Measurements from ENCODE around the gene AP1S2. TPM values are rescaled to one million over a fixed set of nuclear protein-coding genes. Genes with fewer than 3 reads are reported as not detected.
"Not testable (repeated sequence)": the region's sequence is repeated elsewhere in the genome, so short reads cannot be mapped to it uniquely, and the experiment has no call there.

The AP1S2 gene
- 35.3 TPM for polyA plus RNA-seq (2012; ENCODE audit: low read depth, missing spikeins)

- FAIRE-seq: peak; percentile 100
These were observed at the start of gene AP1S2 for GRCh38 chrX:15854712-15855567. TSS of gene AP1S2 (minus strand) at chrX:15854813. CDS start at chrX:15852524, 2,289 bp downstream.

GRCh38 chrX:15903186-15903681 is 48.6 kb upstream of the AP1S2 start:
- FAIRE-seq: peak; percentile 94
- peak; percentile 90 for TF ChIP-seq SPI1 (IDR thresholded peaks at IDR 0.05; ENCODE audit: low read depth, low read length)
- no peak for TF ChIP-seq PAX5 (IDR thresholded peaks at IDR 0.05; ENCODE audit: insufficient read depth, low read length, severe bottlenecking)
- DNase-seq (ENCODE audit: insufficient read length, low spot score): peak; percentile 7

More at GRCh38 chrX:15854712-15855567, at the start of gene AP1S2:
- DNase-seq (ENCODE audit: insufficient read length, low spot score): peak; percentile 51
- peak; percentile 85 for TF ChIP-seq SPI1 (IDR thresholded peaks at IDR 0.05; ENCODE audit: low read depth, low read length)
- peak; percentile 2 for TF ChIP-seq PAX5 (IDR thresholded peaks at IDR 0.05; ENCODE audit: insufficient read depth, low read length, severe bottlenecking)
- TF ChIP-seq POU2F2 (IDR thresholded peaks at IDR 0.05; ENCODE audit: low read depth, low read length): no peak
- TF ChIP-seq POLR2AphosphoS5 (IDR thresholded peaks at IDR 0.05; ENCODE audit: low read depth, low read length): peak; percentile 56; the same call in 1 of the 2 replicates
- TF ChIP-seq POLR2A (IDR thresholded peaks at IDR 0.05; ENCODE audit: low read depth, low read length): peak; percentile 64

GRCh38 chrX:15895334-15895733 is 40.7 kb upstream of the AP1S2 start:
- no peak for FAIRE-seq
- no peak for DNase-seq (ENCODE audit: insufficient read length, low spot score)
- TF ChIP-seq POLR2A (IDR thresholded peaks at IDR 0.05; ENCODE audit: low read depth, low read length): no peak
- no peak for TF ChIP-seq PAX5 (IDR thresholded peaks at IDR 0.05; ENCODE audit: insufficient read depth, low read length, severe bottlenecking)
- TF ChIP-seq TAF1 (IDR thresholded peaks at IDR 0.05; ENCODE audit: low read depth, low read length): no peak
- TF ChIP-seq SPI1 (IDR thresholded peaks at IDR 0.05; ENCODE audit: low read depth, low read length): no peak
- TF ChIP-seq POLR2AphosphoS5 (IDR thresholded peaks at IDR 0.05; ENCODE audit: low read depth, low read length): no peak
- no peak for TF ChIP-seq POU2F2 (IDR thresholded peaks at IDR 0.05; ENCODE audit: low read depth, low read length)

- peak; percentile 57 for FAIRE-seq
- no peak for DNase-seq (ENCODE audit: insufficient read length, low spot score)
- TF ChIP-seq POLR2A (IDR thresholded peaks at IDR 0.05; ENCODE audit: low read depth, low read length): no peak
- TF ChIP-seq PAX5 (IDR thresholded peaks at IDR 0.05; ENCODE audit: insufficient read depth, low read length, severe bottlenecking): no peak
- no peak for TF ChIP-seq POU2F2 (IDR thresholded peaks at IDR 0.05; ENCODE audit: low read depth, low read length)
- no peak for TF ChIP-seq POLR2AphosphoS5 (IDR thresholded peaks at IDR 0.05; ENCODE audit: low read depth, low read length)
- TF ChIP-seq SPI1 (IDR thresholded peaks at IDR 0.05; ENCODE audit: low read depth, low read length): no peak
- TF ChIP-seq TAF1 (IDR thresholded peaks at IDR 0.05; ENCODE audit: low read depth, low read length): no peak
These were observed 40.1 kb upstream of the AP1S2 start for GRCh38 chrX:15894724-15895123.

- no peak for TF ChIP-seq POU2F2 (IDR thresholded peaks at IDR 0.05; ENCODE audit: low read depth, low read length)
- no peak for TF ChIP-seq TAF1 (IDR thresholded peaks at IDR 0.05; ENCODE audit: low read depth, low read length)
- TF ChIP-seq SPI1 (IDR thresholded peaks at IDR 0.05; ENCODE audit: low read depth, low read length): no peak
- no peak for TF ChIP-seq PAX5 (IDR thresholded peaks at IDR 0.05; ENCODE audit: insufficient read depth, low read length, severe bottlenecking)
- no peak for TF ChIP-seq POLR2AphosphoS5 (IDR thresholded peaks at IDR 0.05; ENCODE audit: low read depth, low read length)
- no peak for TF ChIP-seq POLR2A (IDR thresholded peaks at IDR 0.05; ENCODE audit: low read depth, low read length)
- peak; percentile 31 for FAIRE-seq
- DNase-seq (ENCODE audit: insufficient read length, low spot score): no peak
These were observed 35.9 kb upstream of the AP1S2 start for GRCh38 chrX:15890463-15890862.

GRCh38 chrX:15888062-15888461 is 33.4 kb upstream of the AP1S2 start:
- DNase-seq (ENCODE audit: insufficient read length, low spot score) (no peak), FAIRE-seq (peak; percentile 70)
- no peak for TF ChIP-seq SPI1 (IDR thresholded peaks at IDR 0.05; ENCODE audit: low read depth, low read length)
- TF ChIP-seq POU2F2 (IDR thresholded peaks at IDR 0.05; ENCODE audit: low read depth, low read length): no peak
- no peak for TF ChIP-seq POLR2AphosphoS5 (IDR thresholded peaks at IDR 0.05; ENCODE audit: low read depth, low read length)
- TF ChIP-seq POLR2A (IDR thresholded peaks at IDR 0.05; ENCODE audit: low read depth, low read length): no peak
- TF ChIP-seq TAF1 (IDR thresholded peaks at IDR 0.05; ENCODE audit: low read depth, low read length): no peak
- no peak for TF ChIP-seq PAX5 (IDR thresholded peaks at IDR 0.05; ENCODE audit: insufficient read depth, low read length, severe bottlenecking)

GRCh38 chrX:15883540-15883863 is 28.9 kb upstream of the AP1S2 start:
- no peak for DNase-seq (ENCODE audit: insufficient read length, low spot score)
- TF ChIP-seq TAF1 (IDR thresholded peaks at IDR 0.05; ENCODE audit: low read depth, low read length) (no peak), PAX5 (IDR thresholded peaks at IDR 0.05; ENCODE audit: insufficient read depth, low read length, severe bottlenecking) (no peak), POLR2AphosphoS5 (IDR thresholded peaks at IDR 0.05; ENCODE audit: low read depth, low read length) (no peak)
- FAIRE-seq: peak; percentile 56

GRCh38 chrX:15882704-15883539 is 28.3 kb upstream of the AP1S2 start:
- TF ChIP-seq POU2F2 (IDR thresholded peaks at IDR 0.05; ENCODE audit: low read depth, low read length): no peak
- TF ChIP-seq SPI1 (IDR thresholded peaks at IDR 0.05; ENCODE audit: low read depth, low read length): peak; percentile 44
- no peak for TF ChIP-seq TAF1 (IDR thresholded peaks at IDR 0.05; ENCODE audit: low read depth, low read length)
- peak; percentile 76 for FAIRE-seq
- no peak for DNase-seq (ENCODE audit: insufficient read length, low spot score)

GRCh38 chrX:15881381-15881897 is 26.8 kb upstream of the AP1S2 start:
- peak; percentile 38 for FAIRE-seq
- TF ChIP-seq PAX5 (IDR thresholded peaks at IDR 0.05; ENCODE audit: insufficient read depth, low read length, severe bottlenecking) (no peak), TAF1 (IDR thresholded peaks at IDR 0.05; ENCODE audit: low read depth, low read length) (no peak), POLR2A (IDR thresholded peaks at IDR 0.05; ENCODE audit: low read depth, low read length) (no peak), POLR2AphosphoS5 (IDR thresholded peaks at IDR 0.05; ENCODE audit: low read depth, low read length) (no peak), POU2F2 (IDR thresholded peaks at IDR 0.05; ENCODE audit: low read depth, low read length) (peak; percentile 57; the same call in 1 of the 2 replicates)

GRCh38 chrX:15877914-15878313 is 23.3 kb upstream of the AP1S2 start:
- DNase-seq (ENCODE audit: insufficient read length, low spot score); FAIRE-seq: not testable (repeated sequence)

More at GRCh38 chrX:15881381-15881897, 26.8 kb upstream of the AP1S2 start:
- DNase-seq (ENCODE audit: insufficient read length, low spot score): no peak
